GM12874 (cell line): ENCODE results near the gene IQCM.

ENCODE experiments used
- TF ChIP-seq, protein P1 (sequence below): IDR thresholded peaks from 2 replicates; pipeline ENCODE4 v1.5.1; 2011; ENCODE audit warnings: low read depth, mild to moderate bottlenecking, control low read depth, low read length, moderate library complexity; ENCODE audit not compliant: insufficient read depth

The IQCM gene

DNA sequence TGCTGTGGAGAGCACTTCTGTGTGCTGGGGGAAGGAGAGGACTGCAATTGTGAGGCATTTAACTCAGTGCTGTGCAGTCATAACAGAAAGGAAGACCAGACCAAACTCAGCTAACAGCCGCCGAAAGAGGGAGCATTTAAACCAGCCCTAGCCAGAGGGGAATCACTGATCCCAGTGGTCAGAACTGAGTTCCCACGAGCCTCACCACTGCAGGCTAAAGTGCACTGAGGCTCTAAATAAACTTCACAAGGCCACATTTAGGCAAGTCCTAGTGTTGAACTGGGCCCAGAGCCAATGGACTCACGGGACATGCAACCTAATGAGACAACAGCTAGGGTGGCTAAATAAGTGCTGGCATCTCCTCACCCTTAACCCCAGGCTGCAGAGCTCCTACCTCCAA is 20.4 kb downstream of the IQCM start:
- TF ChIP-seq, protein P1, sequence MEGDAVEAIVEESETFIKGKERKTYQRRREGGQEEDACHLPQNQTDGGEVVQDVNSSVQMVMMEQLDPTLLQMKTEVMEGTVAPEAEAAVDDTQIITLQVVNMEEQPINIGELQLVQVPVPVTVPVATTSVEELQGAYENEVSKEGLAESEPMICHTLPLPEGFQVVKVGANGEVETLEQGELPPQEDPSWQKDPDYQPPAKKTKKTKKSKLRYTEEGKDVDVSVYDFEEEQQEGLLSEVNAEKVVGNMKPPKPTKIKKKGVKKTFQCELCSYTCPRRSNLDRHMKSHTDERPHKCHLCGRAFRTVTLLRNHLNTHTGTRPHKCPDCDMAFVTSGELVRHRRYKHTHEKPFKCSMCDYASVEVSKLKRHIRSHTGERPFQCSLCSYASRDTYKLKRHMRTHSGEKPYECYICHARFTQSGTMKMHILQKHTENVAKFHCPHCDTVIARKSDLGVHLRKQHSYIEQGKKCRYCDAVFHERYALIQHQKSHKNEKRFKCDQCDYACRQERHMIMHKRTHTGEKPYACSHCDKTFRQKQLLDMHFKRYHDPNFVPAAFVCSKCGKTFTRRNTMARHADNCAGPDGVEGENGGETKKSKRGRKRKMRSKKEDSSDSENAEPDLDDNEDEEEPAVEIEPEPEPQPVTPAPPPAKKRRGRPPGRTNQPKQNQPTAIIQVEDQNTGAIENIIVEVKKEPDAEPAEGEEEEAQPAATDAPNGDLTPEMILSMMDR, result no peak

DNA sequence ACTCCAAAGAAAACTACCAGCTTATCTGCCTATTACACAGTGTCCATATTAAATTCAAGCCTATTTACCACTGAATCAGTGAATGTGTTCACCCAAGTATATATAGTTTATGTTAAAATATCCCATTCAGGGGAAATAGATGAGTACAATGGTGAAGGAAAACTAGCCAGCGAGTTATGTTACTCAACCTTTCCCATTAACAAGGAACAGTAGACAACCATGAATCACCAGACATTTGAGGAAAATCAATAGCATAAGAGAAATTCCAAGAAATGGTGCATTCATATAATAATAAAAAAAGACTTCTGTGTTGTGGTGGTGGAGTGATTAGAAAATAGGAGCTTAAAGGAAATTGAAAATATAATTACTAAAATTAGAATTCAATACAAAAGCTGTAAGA is 21.3 kb downstream of the IQCM start:
- TF ChIP-seq, protein P1, result no peak

DNA sequence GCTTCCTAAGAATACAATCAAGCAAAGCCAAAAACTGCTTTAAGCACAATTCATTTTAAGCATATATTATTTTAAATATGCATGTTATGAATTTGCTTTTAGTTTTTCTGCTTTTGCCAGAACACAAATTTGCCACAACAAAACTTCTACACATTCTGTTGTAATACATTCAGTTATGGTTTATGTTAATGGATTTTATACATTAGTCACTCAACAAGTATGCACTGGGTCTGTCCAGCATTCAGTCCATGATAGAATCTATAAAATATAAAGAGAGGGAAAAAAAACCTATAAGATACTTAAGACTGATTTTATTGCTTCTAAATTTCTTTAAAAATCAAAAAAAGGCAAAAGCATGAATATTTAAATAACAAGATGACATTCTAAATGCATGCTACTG is 22.2 kb downstream of the IQCM start:
- TF ChIP-seq, protein P1, result no peak

DNA sequence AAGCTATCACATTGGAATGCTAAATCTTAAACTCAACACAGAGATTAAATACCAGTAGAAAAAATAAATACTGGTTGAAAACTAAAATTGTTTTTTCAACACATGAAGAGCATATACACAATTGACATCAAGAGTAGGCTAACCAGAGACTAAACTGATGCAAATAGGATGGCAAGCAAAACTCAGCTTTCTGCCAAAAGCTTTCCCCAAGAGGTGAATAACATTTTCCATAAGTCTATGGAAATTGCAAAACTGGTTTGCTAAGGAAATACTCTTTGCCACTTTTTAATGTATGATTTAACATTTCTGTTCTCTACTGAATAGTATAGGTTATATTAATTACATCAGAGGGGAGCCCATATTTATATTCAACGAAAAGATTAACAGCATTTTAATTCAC is 23.8 kb downstream of the IQCM start:
- TF ChIP-seq, protein P1, result no peak

DNA sequence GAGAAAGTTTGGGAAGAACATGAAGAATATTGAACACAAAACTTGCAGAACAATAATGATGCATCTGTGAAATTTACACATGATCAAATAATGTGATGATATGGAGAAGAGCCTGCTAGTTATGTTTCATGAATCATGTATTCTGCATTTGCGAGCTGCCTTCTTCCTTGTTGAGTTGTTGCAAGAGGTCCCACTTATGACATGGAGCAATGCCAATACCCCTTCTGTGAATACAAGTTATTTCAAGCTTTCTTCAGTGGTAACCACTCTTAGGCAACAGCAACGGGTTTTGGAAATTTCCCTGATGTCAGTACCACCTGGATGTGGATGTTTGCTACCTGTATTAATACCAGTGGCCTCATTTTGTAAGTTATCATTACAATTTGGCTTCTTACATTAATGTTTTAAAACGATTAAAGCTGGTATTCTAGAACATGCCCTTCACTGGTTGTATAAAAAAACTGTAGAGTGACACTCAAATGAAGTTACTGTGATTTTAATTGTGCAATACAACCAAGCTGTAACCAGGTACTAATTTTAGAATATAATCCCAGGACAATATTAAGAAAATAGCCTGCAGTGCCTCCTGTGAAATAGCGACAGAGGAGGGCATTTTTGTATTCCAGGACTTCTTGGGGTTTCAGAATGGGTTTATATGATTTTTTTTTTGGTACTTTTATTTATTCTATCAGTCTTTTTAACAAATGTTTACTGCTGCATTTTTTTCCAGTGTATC is 25.3 kb downstream of the IQCM start:
- TF ChIP-seq, protein P1, result no peak

DNA sequence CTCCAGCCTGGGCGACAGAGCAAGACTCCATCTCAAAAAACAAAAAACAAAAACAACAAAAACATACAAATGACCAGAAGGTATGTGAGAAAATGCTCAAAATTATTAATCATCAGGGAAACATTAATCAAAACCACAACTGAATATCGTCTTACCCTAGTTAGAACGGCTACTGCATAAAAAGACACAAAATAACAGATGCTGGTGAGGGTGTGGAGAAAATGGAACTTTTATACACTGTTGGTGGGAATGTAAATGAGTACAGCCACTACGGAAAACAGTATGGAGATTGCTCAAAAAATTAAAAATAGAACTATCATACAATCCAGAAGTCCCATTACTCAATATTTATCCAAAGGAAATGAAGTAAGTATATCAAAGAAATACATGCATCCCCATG is 27.3 kb downstream of the IQCM start:
- TF ChIP-seq, protein P1, result no peak

DNA sequence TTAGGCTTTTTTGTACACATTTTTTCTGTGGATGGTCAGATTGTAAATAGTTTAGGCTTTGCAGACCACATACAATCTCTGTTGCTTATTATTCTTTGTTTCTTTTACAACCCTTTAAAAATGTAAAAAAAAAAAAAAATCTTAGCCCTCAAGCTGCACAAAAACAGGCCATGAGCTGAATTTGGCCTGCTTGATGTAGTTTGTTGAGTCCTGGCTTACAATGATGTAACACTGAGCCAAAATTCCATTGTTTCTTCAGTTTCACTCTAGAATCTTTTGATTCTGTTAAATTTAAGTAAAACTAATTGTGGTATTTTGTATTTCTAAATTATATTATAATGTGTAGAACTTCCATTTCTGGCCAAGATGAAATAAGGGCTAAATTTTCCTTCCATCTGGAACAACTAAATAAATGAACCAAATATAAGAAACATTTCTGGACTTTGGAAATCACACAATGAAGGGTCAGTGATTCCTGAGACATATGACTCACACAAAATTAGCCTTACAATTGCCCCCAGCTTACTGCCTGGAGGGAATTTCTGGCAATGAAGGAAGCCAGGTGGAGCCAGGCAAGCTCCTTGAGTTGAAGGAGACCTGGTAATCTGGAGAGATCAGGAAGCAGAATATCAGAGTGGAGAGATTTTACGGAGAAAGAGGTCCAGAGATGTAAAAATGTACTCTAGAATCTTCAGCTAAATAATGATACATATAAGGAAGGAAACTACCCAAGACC is 29.8 kb downstream of the IQCM start:
- TF ChIP-seq, protein P1, result no peak
